ENCODE results near the gene ATP6V1C2.

The ATP6V1C2 gene

GRCh38 chr2:10753156-10753555 is 31.7 kb downstream of the ATP6V1C2 start:
- Histone ChIP-seq H3K4me3 (no peak overlapping the region), H3K4me2 (no peak overlapping the region), H3K27me3 (no peaks in the 10 kb centered on the region), H3K4me1 (peaks cover 12% of the 10 kb centered on the region), H3K9me3 (no peaks in the 10 kb centered on the region), H3K27ac (no peak overlapping the region), H3K36me3 (no peaks in the 10 kb centered on the region), H3K9ac (no peak overlapping the region), H4K20me1 (no peaks in the 10 kb centered on the region)
- no peak for TF ChIP-seq Cebpa-rat (IDR thresholded peaks at IDR 0.05)

GRCh38 chr2:10753876-10754275 is 32.4 kb downstream of the ATP6V1C2 start:
- Histone ChIP-seq H3K9me3 (no peaks in the 10 kb centered on the region), H3K4me1 (peaks cover 12% of the 10 kb centered on the region), H3K27me3 (no peaks in the 10 kb centered on the region), H4K20me1 (no peaks in the 10 kb centered on the region), H3K4me2 (no peak overlapping the region), H3K27ac (no peak overlapping the region), H3K9ac (no peak overlapping the region), H3K36me3 (no peaks in the 10 kb centered on the region), H3K4me3 (no peak overlapping the region)
- no peak for TF ChIP-seq Cebpa-rat (IDR thresholded peaks at IDR 0.05)

- Histone ChIP-seq H4K20me1 (no peaks in the 10 kb centered on the region), H3K4me1 (peaks cover 6% of the 10 kb centered on the region), H3K27ac (no peak overlapping the region), H3K36me3 (no peaks in the 10 kb centered on the region), H3K9me3 (no peaks in the 10 kb centered on the region), H3K4me3 (no peak overlapping the region), H3K4me2 (no peak overlapping the region), H3K9ac (no peak overlapping the region), H3K27me3 (no peaks in the 10 kb centered on the region)
- no peak for TF ChIP-seq Cebpa-rat (IDR thresholded peaks at IDR 0.05)
Measured at GRCh38 chr2:10755621-10756020, 34.2 kb downstream of the ATP6V1C2 start.

- Histone ChIP-seq H3K9ac (no peak overlapping the region), H3K36me3 (no peaks in the 10 kb centered on the region), H3K9me3 (no peaks in the 10 kb centered on the region), H3K4me2 (no peak overlapping the region), H3K4me3 (no peak overlapping the region), H4K20me1 (no peaks in the 10 kb centered on the region), H3K27me3 (no peaks in the 10 kb centered on the region), H3K4me1 (peaks cover 5% of the 10 kb centered on the region), H3K27ac (no peak overlapping the region)
- no peak for TF ChIP-seq Cebpa-rat (IDR thresholded peaks at IDR 0.05)
Measured at GRCh38 chr2:10757814-10758286, 36.4 kb downstream of the ATP6V1C2 start.

- H3K4me2 ChIP-seq, result no peak overlapping the region
- H3K4me1 ChIP-seq, result peaks cover 19% of the 10 kb centered on the region
- TF ChIP-seq Cebpa-rat (IDR thresholded peaks at IDR 0.05), result no peak
- H3K36me3 ChIP-seq, result no peaks in the 10 kb centered on the region
- H3K9ac ChIP-seq, result no peak overlapping the region
- no peak overlapping the region for H3K4me3 ChIP-seq
- H4K20me1 ChIP-seq, result no peaks in the 10 kb centered on the region
- no peak overlapping the region for H3K27ac ChIP-seq
- no peaks in the 10 kb centered on the region for H3K9me3 ChIP-seq
- H3K27me3 ChIP-seq, result no peaks in the 10 kb centered on the region
Measured at GRCh38 chr2:10759151-10759714, 37.8 kb downstream of the ATP6V1C2 start.

- no peak for TF ChIP-seq Cebpa-rat (IDR thresholded peaks at IDR 0.05)
Measured at GRCh38 chr2:10760794-10761504, 39.5 kb downstream of the ATP6V1C2 start.

GRCh38 chr2:10761591-10761990 is 40.2 kb downstream of the ATP6V1C2 start:
- H3K4me2 ChIP-seq, result no peak overlapping the region
- no peak overlapping the region for H3K27ac ChIP-seq
- H3K27me3 ChIP-seq, result no peaks in the 10 kb centered on the region
- H3K36me3 ChIP-seq, result no peaks in the 10 kb centered on the region
- peaks cover 34% of the 10 kb centered on the region for H3K4me1 ChIP-seq
- H3K9me3 ChIP-seq, result no peaks in the 10 kb centered on the region
- no peak for TF ChIP-seq Cebpa-rat (IDR thresholded peaks at IDR 0.05)
- no peak overlapping the region for H3K9ac ChIP-seq
- H3K4me3 ChIP-seq, result no peak overlapping the region
- no peaks in the 10 kb centered on the region for H4K20me1 ChIP-seq

More at GRCh38 chr2:10760794-10761504, 39.5 kb downstream of the ATP6V1C2 start:
- no peak overlapping the region for H3K27ac ChIP-seq
- no peaks in the 10 kb centered on the region for H4K20me1 ChIP-seq
- H3K36me3 ChIP-seq, result no peaks in the 10 kb centered on the region
- H3K9ac ChIP-seq, result no peak overlapping the region
- no peak overlapping the region for H3K4me2 ChIP-seq
- H3K4me3 ChIP-seq, result no peak overlapping the region
- H3K9me3 ChIP-seq, result no peaks in the 10 kb centered on the region
- H3K4me1 ChIP-seq, result peaks cover 34% of the 10 kb centered on the region
- H3K27me3 ChIP-seq, result no peaks in the 10 kb centered on the region

GRCh38 chr2:10762651-10763460 is 41.4 kb downstream of the ATP6V1C2 start:
- Histone ChIP-seq H3K4me3 (no peak overlapping the region), H3K4me2 (peak overlapping the region; percentile 94), H4K20me1 (no peaks in the 10 kb centered on the region), H3K9ac (peak overlapping the region; percentile 72), H3K27ac (peak overlapping the region; percentile 73), H3K4me1 (peaks cover 34% of the 10 kb centered on the region), H3K27me3 (no peaks in the 10 kb centered on the region), H3K9me3 (no peaks in the 10 kb centered on the region), H3K36me3 (no peaks in the 10 kb centered on the region)
- no peak for TF ChIP-seq Cebpa-rat (IDR thresholded peaks at IDR 0.05)

- peak overlapping the region; percentile 73 for H3K27ac ChIP-seq
- no peaks in the 10 kb centered on the region for H3K9me3 ChIP-seq
- H3K4me3 ChIP-seq, result peak overlapping the region; percentile 42; the same call in 1 of the 2 replicates
- peaks cover 34% of the 10 kb centered on the region for H3K4me1 ChIP-seq
- H3K27me3 ChIP-seq, result no peaks in the 10 kb centered on the region
- no peaks in the 10 kb centered on the region for H3K36me3 ChIP-seq
- peak overlapping the region; percentile 94 for H3K4me2 ChIP-seq
- H4K20me1 ChIP-seq, result no peaks in the 10 kb centered on the region
- peak overlapping the region; percentile 72 for H3K9ac ChIP-seq
- no peak for TF ChIP-seq Cebpa-rat (IDR thresholded peaks at IDR 0.05)
Measured at GRCh38 chr2:10763461-10763800, 42.0 kb downstream of the ATP6V1C2 start.
